Measurements from ENCODE around the gene FBXL14.

- TF ChIP-seq POLR2A (IDR thresholded peaks at IDR 0.05; ENCODE audit: low read depth, low read length) (no peak), POLR2AphosphoS5 (IDR thresholded peaks at IDR 0.05; ENCODE audit: low read depth, low read length) (no peak), POU2F2 (IDR thresholded peaks at IDR 0.05; ENCODE audit: low read depth, low read length) (no peak), TAF1 (IDR thresholded peaks at IDR 0.05; ENCODE audit: low read depth, low read length) (no peak)
Measured at GRCh38 chr12:1562813-1563407, 31.5 kb downstream of the FBXL14 start.

Data from GM12891 (cell line).